HCT116 (cell line): ENCODE data around the gene PRPF40A. TPM values are rescaled to one million over a fixed set of nuclear protein-coding genes. Genes with fewer than 3 reads are reported as not detected.

ENCODE experiments used
- ATAC-seq: fragments of 200-7000 bp; cut with Tn5 transposase; 2 replicates; pipeline ENCODE4 v1.9.1; 2020; ENCODE audit warnings: mild to moderate bottlenecking, moderate library complexity
- BruUV-seq: library from RNA; stranded (reverse); fragments of 400-500 nt; replicated peaks from 2 replicates; lab custom pipeline; 2021; lab: Mats Ljungman, UMichigan
- CTCF ChIA-PET: fragments of 300-600 bp; sonication (Branson Sonifier 250); formaldehyde crosslinking; loops from one replicate; lab custom pipeline; 2021; ENCODE audit warnings: antibody characterized with exemption; lab: Charles Lee
- POLR2A ChIA-PET: fragments of 300-600, 350-600 bp; sonication (Branson Sonifier 250); formaldehyde crosslinking; loops from one replicate; lab custom pipeline; 2021; ENCODE audit warnings: antibody characterized with exemption; lab: Charles Lee
- RAD21 ChIA-PET, 2 experiments: fragments of 300-600 bp; sonication (Branson Sonifier 250); formaldehyde crosslinking; loops; one replicate each; lab custom pipeline; 2023; ENCODE audit warnings: low total read pairs in 2 of 2; ENCODE audit not compliant: uncharacterized antibody in 2 of 2, unreplicated experiment in 2 of 2, low non-redundant PET in 1 of 2; lab: Charles Lee
- DNase-seq: peaks from one replicate; pipeline ENCODE4 v3.0.0-alpha.2; 2010; ENCODE audit warnings: low read depth, low spot score
- H2AFZ ChIP-seq: fragments of 200-600 bp; shearing (Covaris generic), sonication (generic); 2 replicates; pipeline ENCODE4 v1.6.1; 2017; ENCODE audit warnings: low read depth, mixed run types, mixed read lengths, antibody characterized with exemption, low read length; ENCODE audit not compliant: poor library complexity, severe bottlenecking
- H3K27ac ChIP-seq: 2 replicates; pipeline ENCODE4 v1.5.1; 2012; ENCODE audit warnings: low read depth, low read length
- H3K27me3 ChIP-seq: fragments of 200-600 bp; sonication (generic); 2 replicates; pipeline ENCODE4 v1.6.1; 2016; ENCODE audit warnings: mixed run types, low read length, mixed read lengths; ENCODE audit not compliant: insufficient read depth
- H3K36me3 ChIP-seq, 2 experiments: fragments of 200-500 bp in 1 of 2; fragments of 200-600 bp in 1 of 2; sonication (Bioruptor generic) in 1 of 2; sonication (generic) in 1 of 2; 2 replicates each; pipeline versions ENCODE4 v1.5.1 to v1.6.1; 2014 to 2016; ENCODE audit warnings: low read length in 2 of 2, inconsistent platforms in 1 of 2, mixed read lengths in 1 of 2, mixed run types in 1 of 2; ENCODE audit not compliant: insufficient read depth in 2 of 2, control insufficient read depth in 1 of 2
- H3K4me1 ChIP-seq, 2 experiments: fragments of 200-600 bp in 1 of 2; sonication (generic) in 1 of 2; 2 replicates each; pipeline versions ENCODE4 v1.5.1 to v1.6.1; 2012 to 2017; ENCODE audit warnings: low read length in 2 of 2, inconsistent platforms in 1 of 2, mild to moderate bottlenecking in 1 of 2, mixed read lengths in 1 of 2, mixed run types in 1 of 2, moderate library complexity in 1 of 2; ENCODE audit not compliant: insufficient read depth in 2 of 2, control insufficient read depth in 1 of 2
- H3K4me2 ChIP-seq: fragments of 200-600 bp; sonication (generic); 2 replicates; pipeline ENCODE4 v1.6.1; 2017; ENCODE audit warnings: mixed run types, low read length, mixed read lengths
- H3K4me3 ChIP-seq, 2 experiments: fragments of 200-600 bp in 1 of 2; sonication (generic) in 1 of 2; replicated peaks in 1 of 2; 2 replicates each; pipeline ENCODE4 v1.5.1; 2011 to 2016; ENCODE audit warnings: low read length in 2 of 2, control low read depth in 1 of 2, low read depth in 1 of 2, mild to moderate bottlenecking in 1 of 2, mixed read lengths in 1 of 2, mixed run types in 1 of 2
- H3K79me2 ChIP-seq: fragments of 200-600 bp; sonication (generic); 2 replicates; pipeline ENCODE4 v1.6.1; 2017; ENCODE audit warnings: mild to moderate bottlenecking, mixed run types, low read length, moderate library complexity, mixed read lengths; ENCODE audit not compliant: insufficient read depth
- H3K9ac ChIP-seq: fragments of 200-600 bp; sonication (generic); 2 replicates; pipeline ENCODE4 v1.6.1; 2016; ENCODE audit warnings: low read length, mixed read lengths
- H3K9me2 ChIP-seq: fragments of 200-600 bp; sonication (generic), shearing (Covaris generic); 2 replicates; pipeline ENCODE4 v1.6.1; 2017; ENCODE audit warnings: mixed run types, mild to moderate bottlenecking, moderate library complexity; ENCODE audit not compliant: insufficient read depth
- H3K9me3 ChIP-seq, 2 experiments: fragments of 200-500 bp in 1 of 2; fragments of 200-600 bp in 1 of 2; sonication (Bioruptor generic) in 1 of 2; sonication (generic) in 1 of 2; 2 replicates each; pipeline ENCODE4 v1.6.1; 2014 to 2017; ENCODE audit warnings: low read length in 2 of 2, mixed read lengths in 2 of 2, inconsistent platforms in 1 of 2, low read depth in 1 of 2, mild to moderate bottlenecking in 1 of 2, mixed run types in 1 of 2, moderate library complexity in 1 of 2; ENCODE audit not compliant: control insufficient read depth in 1 of 2, insufficient read depth in 1 of 2
- H4K20me1 ChIP-seq: fragments of 200-600 bp; sonication (generic), shearing (Covaris generic); 2 replicates; pipeline ENCODE4 v1.6.1; 2017; ENCODE audit warnings: mixed run types, mild to moderate bottlenecking, moderate library complexity; ENCODE audit not compliant: insufficient read depth
- ATF3 ChIP-seq: IDR thresholded peaks from 2 replicates; pipeline ENCODE4 v1.6.1; 2012
- EZH2 ChIP-seq: fragments of 200-600 bp; sonication (generic); IDR thresholded peaks from 2 replicates; pipeline ENCODE4 v1.6.1; 2017; ENCODE audit warnings: antibody characterized with exemption, mixed run types
- FOSL1 ChIP-seq: IDR thresholded peaks from 2 replicates; pipeline ENCODE4 v1.6.1; 2012; ENCODE audit warnings: low read depth
- JUND ChIP-seq: IDR thresholded peaks from 2 replicates; pipeline ENCODE4 v1.6.1; 2012
- MAX ChIP-seq: IDR thresholded peaks from 2 replicates; pipeline ENCODE4 v1.6.1; 2012
- SIN3A ChIP-seq: IDR thresholded peaks from 2 replicates; pipeline ENCODE4 v1.6.1; 2012; ENCODE audit warnings: low read depth
- SRF ChIP-seq: IDR thresholded peaks from 2 replicates; pipeline ENCODE4 v1.6.1; 2012; ENCODE audit warnings: low read depth
- TCF7L2 ChIP-seq: IDR thresholded peaks from 2 replicates; pipeline ENCODE4 v1.7.0; 2011; ENCODE audit warnings: borderline replicate concordance, inconsistent platforms; ENCODE audit not compliant: insufficient read depth, insufficient read length; ENCODE audit errors: extremely low read depth
- ZNF274 ChIP-seq: fragments of 200-500 bp; sonication (Bioruptor generic); IDR thresholded peaks from 2 replicates; pipeline ENCODE4 v1.6.1; 2014; ENCODE audit warnings: mild to moderate bottlenecking, low read depth, low read length, inconsistent platforms
- intact Hi-C: fragments of 100-400 bp; cut with micrococcal nuclease; formaldehyde crosslinking; loops from 2 replicates; pipeline ENCODE4 v1.10.0; 2022
- total RNA-seq: library from RNA; stranded (reverse); gene quantifications from one replicate; pipeline ENCODE4 v1.2.1, GENCODE V29; 2021; ENCODE audit not compliant: unreplicated experiment
- TF ChIP-seq, protein P1 (sequence below): IDR thresholded peaks from 2 replicates; pipeline ENCODE4 v1.6.1; 2011; ENCODE audit warnings: mild to moderate bottlenecking, low read length, moderate library complexity; ENCODE audit not compliant: insufficient replicate concordance; ENCODE audit errors: extremely low read depth
- TF ChIP-seq, protein P2 (sequence below): IDR thresholded peaks from 2 replicates; pipeline ENCODE4 v1.6.1; 2012; ENCODE audit warnings: low read depth

Gene PRPF40A
- total RNA-seq, 1 experiment from 2014 or later = 171 TPM

DNA sequence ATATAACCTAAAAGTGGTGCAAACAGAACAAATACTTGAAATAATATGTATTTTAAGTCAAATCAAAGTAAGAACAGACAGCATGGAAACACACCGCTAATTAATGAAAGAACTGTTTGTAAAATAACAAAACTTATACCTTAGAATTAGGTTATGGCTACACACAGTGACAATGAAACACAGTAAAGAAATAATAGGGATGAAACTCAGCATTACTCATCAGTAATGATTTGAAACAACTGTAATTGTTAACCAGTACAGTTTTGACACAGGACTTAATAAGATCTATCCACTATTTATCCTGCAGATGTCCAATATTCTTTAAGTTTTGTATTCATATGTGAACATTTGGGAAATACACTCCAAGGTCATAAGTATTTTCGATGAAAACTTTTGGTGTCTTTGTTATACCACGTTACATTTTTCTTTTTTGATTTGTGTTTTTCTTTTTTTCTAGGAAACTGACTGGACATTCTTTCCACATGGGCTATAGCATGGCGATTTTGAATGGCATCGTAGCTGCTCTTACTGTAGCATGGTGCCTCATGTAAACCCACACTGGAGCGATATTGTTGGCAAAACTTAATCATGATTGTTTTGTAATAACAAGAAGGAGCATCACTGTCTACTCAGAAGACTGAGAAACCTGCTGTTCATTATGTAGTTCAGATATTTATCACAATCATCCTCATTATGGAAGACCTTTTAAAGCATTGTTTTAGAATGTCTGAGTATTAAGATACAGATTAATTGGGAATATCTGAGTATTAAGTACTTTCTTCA is 42.2 kb upstream of the PRPF40A start:
- H3K4me3 ChIP-seq = no peak overlapping the region
- ATAC-seq (no peak), DNase-seq (no peak)
- peaks cover 4 to 5% of the 10 kb centered on the region in 2 experiments; a peak in 2 of 4 replicates for H3K36me3 ChIP-seq
- CTCF ChIA-PET = interaction anchor here (0.7 kb wide), 1 partner anchor 17 kb away, joined by 3 read pairs; no protein-coding TSS in a partner anchor
- no peak for TF ChIP-seq JUND
- no peak for TF ChIP-seq SRF
- TF ChIP-seq MAX = no peak
- TF ChIP-seq FOSL1 = no peak
- no peak for TF ChIP-seq ATF3
- TF ChIP-seq TCF7L2 = no peak
- no peak for TF ChIP-seq ZNF274
- TF ChIP-seq EZH2 = no peak
- TF ChIP-seq, protein P1, sequence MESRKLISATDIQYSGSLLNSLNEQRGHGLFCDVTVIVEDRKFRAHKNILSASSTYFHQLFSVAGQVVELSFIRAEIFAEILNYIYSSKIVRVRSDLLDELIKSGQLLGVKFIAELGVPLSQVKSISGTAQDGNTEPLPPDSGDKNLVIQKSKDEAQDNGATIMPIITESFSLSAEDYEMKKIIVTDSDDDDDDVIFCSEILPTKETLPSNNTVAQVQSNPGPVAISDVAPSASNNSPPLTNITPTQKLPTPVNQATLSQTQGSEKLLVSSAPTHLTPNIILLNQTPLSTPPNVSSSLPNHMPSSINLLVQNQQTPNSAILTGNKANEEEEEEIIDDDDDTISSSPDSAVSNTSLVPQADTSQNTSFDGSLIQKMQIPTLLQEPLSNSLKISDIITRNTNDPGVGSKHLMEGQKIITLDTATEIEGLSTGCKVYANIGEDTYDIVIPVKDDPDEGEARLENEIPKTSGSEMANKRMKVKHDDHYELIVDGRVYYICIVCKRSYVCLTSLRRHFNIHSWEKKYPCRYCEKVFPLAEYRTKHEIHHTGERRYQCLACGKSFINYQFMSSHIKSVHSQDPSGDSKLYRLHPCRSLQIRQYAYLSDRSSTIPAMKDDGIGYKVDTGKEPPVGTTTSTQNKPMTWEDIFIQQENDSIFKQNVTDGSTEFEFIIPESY = no peak
- TF ChIP-seq SIN3A = no peak
- TF ChIP-seq, protein P2, sequence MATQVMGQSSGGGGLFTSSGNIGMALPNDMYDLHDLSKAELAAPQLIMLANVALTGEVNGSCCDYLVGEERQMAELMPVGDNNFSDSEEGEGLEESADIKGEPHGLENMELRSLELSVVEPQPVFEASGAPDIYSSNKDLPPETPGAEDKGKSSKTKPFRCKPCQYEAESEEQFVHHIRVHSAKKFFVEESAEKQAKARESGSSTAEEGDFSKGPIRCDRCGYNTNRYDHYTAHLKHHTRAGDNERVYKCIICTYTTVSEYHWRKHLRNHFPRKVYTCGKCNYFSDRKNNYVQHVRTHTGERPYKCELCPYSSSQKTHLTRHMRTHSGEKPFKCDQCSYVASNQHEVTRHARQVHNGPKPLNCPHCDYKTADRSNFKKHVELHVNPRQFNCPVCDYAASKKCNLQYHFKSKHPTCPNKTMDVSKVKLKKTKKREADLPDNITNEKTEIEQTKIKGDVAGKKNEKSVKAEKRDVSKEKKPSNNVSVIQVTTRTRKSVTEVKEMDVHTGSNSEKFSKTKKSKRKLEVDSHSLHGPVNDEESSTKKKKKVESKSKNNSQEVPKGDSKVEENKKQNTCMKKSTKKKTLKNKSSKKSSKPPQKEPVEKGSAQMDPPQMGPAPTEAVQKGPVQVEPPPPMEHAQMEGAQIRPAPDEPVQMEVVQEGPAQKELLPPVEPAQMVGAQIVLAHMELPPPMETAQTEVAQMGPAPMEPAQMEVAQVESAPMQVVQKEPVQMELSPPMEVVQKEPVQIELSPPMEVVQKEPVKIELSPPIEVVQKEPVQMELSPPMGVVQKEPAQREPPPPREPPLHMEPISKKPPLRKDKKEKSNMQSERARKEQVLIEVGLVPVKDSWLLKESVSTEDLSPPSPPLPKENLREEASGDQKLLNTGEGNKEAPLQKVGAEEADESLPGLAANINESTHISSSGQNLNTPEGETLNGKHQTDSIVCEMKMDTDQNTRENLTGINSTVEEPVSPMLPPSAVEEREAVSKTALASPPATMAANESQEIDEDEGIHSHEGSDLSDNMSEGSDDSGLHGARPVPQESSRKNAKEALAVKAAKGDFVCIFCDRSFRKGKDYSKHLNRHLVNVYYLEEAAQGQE = no peak
- H4K20me1 ChIP-seq = no peaks in the 10 kb centered on the region
- H3K4me1 ChIP-seq = no peaks in the 10 kb centered on the region
- RAD21 ChIA-PET = no interaction called here
- no peaks in the 10 kb centered on the region for H3K9me3 ChIP-seq
- no peak overlapping the region for H3K4me2 ChIP-seq
- POLR2A ChIA-PET = no interaction called here
- intact Hi-C loops = loop anchor here (10.0 kb wide), 1 partner anchor 1615 kb away; no protein-coding TSS in a partner anchor
- no TSS peak for BruUV-seq
- no peaks in the 10 kb centered on the region for H3K9me2 ChIP-seq
- no peaks in the 10 kb centered on the region for H3K79me2 ChIP-seq
- H3K27me3 ChIP-seq = no peaks in the 10 kb centered on the region
- H3K27ac ChIP-seq = no peak overlapping the region
- no peak overlapping the region for H3K9ac ChIP-seq
- H2AFZ ChIP-seq = no peak overlapping the region
